HepG2 (cell line): ENCODE data around the gene TMEM267. TPM values are rescaled to one million over a fixed set of nuclear protein-coding genes. Genes with fewer than 3 reads are reported as not detected.

Source experiments
- ARNTL ChIP-seq: sonication (generic); formaldehyde crosslinking; IDR thresholded peaks from 2 replicates; pipeline ENCODE4 v1.4.0; 2020; ENCODE audit warnings: mild to moderate bottlenecking, missing genetic modification reagents
- CBX5 ChIP-seq: sonication (generic); formaldehyde crosslinking; IDR thresholded peaks from 2 replicates; pipeline ENCODE4 v1.4.0; 2020; ENCODE audit warnings: missing genetic modification reagents, borderline replicate concordance
- FLYWCH1 ChIP-seq: sonication (generic); formaldehyde crosslinking; IDR thresholded peaks from 2 replicates; pipeline ENCODE4 v1.8.1; 2023; ENCODE audit warnings: mild to moderate bottlenecking, missing genetic modification reagents
- FOXA1 ChIP-seq, 2 experiments: fragments of 450-650 bp in 1 of 2; sonication (generic) in 1 of 2; formaldehyde crosslinking in 1 of 2; IDR thresholded peaks; 2 replicates each; pipeline versions ENCODE4 v1.4.0 to v1.6.1; 2016 to 2020; ENCODE audit warnings: missing genetic modification reagents in 1 of 2
- GABPA ChIP-seq, 2 experiments: IDR thresholded peaks; 2 replicates each; pipeline ENCODE4 v1.6.1; 2011 to 2016; ENCODE audit warnings: low read depth in 2 of 2, low read length in 1 of 2, missing biosample characterization in 1 of 2, missing genetic modification characterization in 1 of 2
- HMG20B ChIP-seq: conservative IDR thresholded peaks from 2 replicates; pipeline ENCODE4 v1.6.1; 2016; ENCODE audit warnings: missing genetic modification reagents, missing compliant biosample characterization
- HMGA1 ChIP-seq: sonication (generic); formaldehyde crosslinking; conservative IDR thresholded peaks from 2 replicates; pipeline ENCODE4 v1.4.0; 2020; ENCODE audit warnings: missing genetic modification reagents
- HOXD1 ChIP-seq: sonication (generic); formaldehyde crosslinking; IDR thresholded peaks from 2 replicates; pipeline ENCODE4 v1.5.0; 2020; ENCODE audit warnings: missing genetic modification reagents
- MED8 ChIP-seq: sonication (generic); formaldehyde crosslinking; IDR thresholded peaks from 2 replicates; pipeline ENCODE4 v1.8.1; 2023; ENCODE audit warnings: mild to moderate bottlenecking, missing genetic modification reagents; ENCODE audit not compliant: insufficient replicate concordance
- MEF2D ChIP-seq: sonication (generic); formaldehyde crosslinking; IDR thresholded peaks from 2 replicates; pipeline ENCODE4 v1.5.1; 2020; ENCODE audit warnings: mild to moderate bottlenecking, missing genetic modification reagents
- SIX1 ChIP-seq: sonication (generic); formaldehyde crosslinking; IDR thresholded peaks from 2 replicates; pipeline ENCODE4 v1.4.0; 2020; ENCODE audit warnings: missing genetic modification reagents, borderline replicate concordance
- SNAI1 ChIP-seq: sonication (generic); formaldehyde crosslinking; IDR thresholded peaks from 2 replicates; pipeline ENCODE4 v1.5.0; 2020; ENCODE audit warnings: mild to moderate bottlenecking, missing genetic modification reagents, borderline replicate concordance
- TERF1 ChIP-seq: sonication (generic); formaldehyde crosslinking; IDR thresholded peaks from 2 replicates; pipeline ENCODE4 v1.8.0; 2022; ENCODE audit warnings: mild to moderate bottlenecking, missing genetic modification reagents, moderate library complexity
- ZC3H4 ChIP-seq: sonication (generic); formaldehyde crosslinking; IDR thresholded peaks from 2 replicates; pipeline ENCODE4 v1.4.0; 2020; ENCODE audit warnings: missing genetic modification reagents, borderline replicate concordance
- ZNF326 ChIP-seq: sonication (generic); formaldehyde crosslinking; IDR thresholded peaks from 2 replicates; pipeline ENCODE4 v1.4.0; 2020; ENCODE audit warnings: missing genetic modification reagents, borderline replicate concordance
- ZNF329 ChIP-seq: sonication (generic); formaldehyde crosslinking; IDR thresholded peaks from 2 replicates; pipeline ENCODE4 v1.9.0; 2021; ENCODE audit warnings: low read depth, mild to moderate bottlenecking, missing genetic modification reagents
- ZNF333 ChIP-seq: sonication (generic); formaldehyde crosslinking; IDR thresholded peaks from 2 replicates; pipeline ENCODE4 v1.4.0; 2020; ENCODE audit warnings: mild to moderate bottlenecking, missing genetic modification reagents, borderline replicate concordance
- ZNF383 ChIP-seq: sonication (generic); formaldehyde crosslinking; IDR thresholded peaks from 2 replicates; pipeline ENCODE4 v1.4.0; 2020; ENCODE audit warnings: missing genetic modification reagents, mild to moderate bottlenecking, borderline replicate concordance
- ZNF563 ChIP-seq: sonication (generic); formaldehyde crosslinking; IDR thresholded peaks from 2 replicates; pipeline ENCODE4 v1.8.0; 2022; ENCODE audit warnings: mild to moderate bottlenecking, moderate library complexity, missing genetic modification reagents
- ZNF639 ChIP-seq: conservative IDR thresholded peaks from 2 replicates; pipeline ENCODE4 v1.6.1; 2018; ENCODE audit warnings: missing genetic modification reagents
- ZNF710 ChIP-seq: sonication (generic); formaldehyde crosslinking; IDR thresholded peaks from 2 replicates; pipeline ENCODE4 v1.5.0; 2020; ENCODE audit warnings: mild to moderate bottlenecking, missing genetic modification reagents, borderline replicate concordance
- ZNF746 ChIP-seq: sonication (generic); formaldehyde crosslinking; IDR thresholded peaks from 2 replicates; pipeline ENCODE4 v1.8.0; 2022; ENCODE audit warnings: mild to moderate bottlenecking, missing genetic modification reagents
- ZUFSP ChIP-seq: sonication (generic); formaldehyde crosslinking; IDR thresholded peaks from 2 replicates; pipeline ENCODE4 v1.9.0; 2021; ENCODE audit warnings: missing genetic modification reagents, mild to moderate bottlenecking, borderline replicate concordance
- polyA plus RNA-seq, 8 experiments: library from polyadenylated mRNA; depleted of rRNA in 3 of 8; stranded (reverse) in 7 of 8; unstranded in 1 of 8; fragments of >200 nt; fragmentation: Illumina TruSeq in 4 of 8; extraction: Trizol in 4 of 8; gene quantifications; 2 replicates each; pipeline versions ENCODE4 v1.2.1 to v1.2.3, GENCODE V29; 2011 to 2016; ENCODE audit warnings: low read depth in 4 of 8, missing spikeins in 1 of 8, mixed read lengths in 1 of 8; ENCODE audit not compliant: insufficient read depth in 1 of 8
- total RNA-seq, 5 experiments: library from RNA; depleted of rRNA; stranded (reverse); fragments of >200 nt; fragmentation: Illumina TruSeq; extraction: Trizol; gene quantifications; 2 replicates each; pipeline ENCODE4 v1.2.3, GENCODE V29; 2016; ENCODE audit warnings: low read depth in 1 of 5

TMEM267 gene
- total and polyA plus RNA-seq, 2 of the 13 experiments (the other 11 are each of a cell fraction or from before 2014, with no cell fraction given): 8.9 to 12.6 TPM

DNA sequence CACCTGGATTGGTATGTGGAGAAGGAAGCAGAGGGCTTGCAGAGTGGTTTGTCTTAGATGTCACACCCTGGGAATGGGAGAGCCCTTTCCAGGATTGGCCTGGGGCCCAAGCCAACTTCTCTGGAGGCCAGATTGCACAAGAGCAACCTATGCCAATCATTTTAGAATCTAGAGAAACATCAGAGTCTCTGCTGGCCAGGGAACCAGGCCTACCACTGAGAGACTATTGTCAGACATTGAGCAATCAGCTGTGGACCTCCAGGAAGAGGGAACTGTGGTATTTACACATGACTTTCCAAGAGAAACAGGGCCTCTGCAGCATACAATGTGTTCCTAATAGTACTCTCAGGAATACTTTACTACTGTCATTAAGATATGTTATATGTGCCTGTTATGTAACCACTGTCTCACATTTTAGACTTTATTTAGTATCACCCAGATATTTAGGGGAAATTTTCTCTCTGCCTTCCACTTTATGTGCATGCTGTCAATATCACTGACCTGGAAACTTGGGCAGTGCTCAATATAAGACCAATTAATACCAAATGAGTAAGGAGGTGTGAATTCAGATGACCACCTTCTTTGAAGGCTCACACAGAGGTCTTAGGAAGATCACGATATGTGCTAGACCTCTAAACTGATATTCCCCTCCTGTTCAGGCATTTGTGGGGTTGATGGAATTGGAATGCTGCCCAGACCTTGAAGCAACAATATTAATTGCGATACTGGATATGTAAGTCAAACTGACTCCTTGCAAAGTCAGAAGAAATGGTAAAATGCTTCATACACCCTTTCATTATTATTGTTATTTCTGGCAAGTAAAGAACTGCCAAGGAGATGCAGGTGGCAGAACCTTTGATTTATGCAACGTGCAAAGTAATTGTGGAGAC lies 50.9 kb downstream of the TMEM267 start (continued):
- TF ChIP-seq ZNF710 (CRISPR knock-in tag) (peak; percentile 68; the same call in 1 of the 2 replicates), MEF2D (CRISPR knock-in tag) (peak; percentile 70; the same call in 1 of the 2 replicates), ARNTL (CRISPR knock-in tag) (peak; percentile 64; the same call in 1 of the 2 replicates), CBX5 (peak; percentile 96; the same call in 1 of the 2 replicates), HMG20B (CRISPR knock-in tag) (peak; percentile 86), MED8 (CRISPR knock-in tag) (no peak), ZC3H4 (CRISPR knock-in tag) (no peak), FLYWCH1 (CRISPR knock-in tag) (no peak), ZNF329 (CRISPR knock-in tag) (no peak), HMGA1 (no peak), SNAI1 (CRISPR knock-in tag) (no peak), GABPA (IDR thresholded peaks at IDR 0.05; ENCODE audit: low read depth, low read length) (no peak), GABPA (CRISPR knock-in tag; IDR thresholded peaks at IDR 0.05; ENCODE audit: low read depth) (no peak; the same call in 1 of the 2 replicates), ZNF746 (CRISPR knock-in tag) (no peak), ZNF639 (no peak), HOXD1 (CRISPR knock-in tag) (peak; percentile 81; the same call in 1 of the 2 replicates), ZNF333 (CRISPR knock-in tag) (no peak), TERF1 (CRISPR knock-in tag) (no peak), FOXA1 (IDR thresholded peaks at IDR 0.05) (no peak), FOXA1 (CRISPR knock-in tag; IDR thresholded peaks at IDR 0.05) (peak; percentile 97), ZNF326 (no peak), ZNF383 (CRISPR knock-in tag) (no peak), SIX1 (CRISPR knock-in tag) (no peak; the same call in 1 of the 2 replicates), ZUFSP (CRISPR knock-in tag) (no peak), ZNF563 (no peak)
